Activated CD8-positive, alpha-beta memory T cell treated with anti-CD3 and anti-CD28 coated beads, Interleukin-2, amount 50 U/mL, for 1 hour (primary cell): ENCODE results near the gene BAIAP2L2.
"Not testable (repeated sequence)": the region's sequence is repeated elsewhere in the genome, so short reads cannot be mapped to it uniquely, and the experiment has no call there.

Experiments
- DNase-seq: peaks from one replicate; pipeline ENCODE4 v3.0.0-alpha.2; 2020; ENCODE audit errors: extremely low read depth

Gene BAIAP2L2

DNA sequence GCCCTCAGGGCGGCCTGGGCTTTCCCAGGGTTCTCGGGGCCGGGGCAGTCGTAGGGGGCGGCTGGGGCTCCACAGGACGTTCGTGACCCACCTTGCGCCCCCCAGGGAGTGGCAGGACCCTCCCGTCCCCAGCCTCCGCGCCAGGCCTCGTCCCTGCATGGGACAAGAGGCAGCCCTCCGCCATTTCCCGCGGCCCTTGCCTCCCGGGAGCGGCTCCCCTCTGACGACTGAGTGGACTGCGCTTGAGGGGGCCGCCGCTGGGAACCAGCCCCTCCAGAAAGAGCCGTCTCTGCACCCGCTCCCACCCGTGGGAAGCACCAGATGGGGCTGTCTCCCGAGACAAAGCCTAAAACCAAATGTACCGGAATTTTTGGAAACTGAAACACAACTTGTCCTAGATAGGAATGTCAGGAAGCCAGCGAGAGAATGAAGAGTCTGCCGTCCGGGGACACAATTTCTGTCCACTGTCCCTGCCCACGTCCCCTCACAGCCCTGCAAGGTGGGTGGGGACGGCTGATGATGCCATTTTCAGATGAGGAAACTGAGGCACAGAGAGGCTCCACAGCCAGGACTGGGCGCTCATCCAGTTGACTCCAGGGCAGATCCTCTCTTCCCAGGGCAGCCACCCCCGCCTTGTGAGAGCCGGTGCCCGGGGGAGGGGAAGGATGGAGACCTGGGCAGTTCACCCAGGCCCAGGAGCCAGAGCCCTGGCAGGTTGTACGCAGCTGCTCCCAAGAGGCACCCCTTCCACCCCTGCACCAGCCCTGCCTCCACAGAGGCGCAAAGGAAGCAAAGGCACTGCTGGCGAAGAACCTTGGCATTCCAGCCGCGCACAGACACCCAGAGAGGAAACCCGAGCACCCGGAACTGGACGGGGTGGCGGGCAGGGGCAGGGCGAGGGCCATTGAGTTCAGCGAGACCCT lies 71.3 kb downstream of the BAIAP2L2 start:
- DNase-seq: no peak

DNA sequence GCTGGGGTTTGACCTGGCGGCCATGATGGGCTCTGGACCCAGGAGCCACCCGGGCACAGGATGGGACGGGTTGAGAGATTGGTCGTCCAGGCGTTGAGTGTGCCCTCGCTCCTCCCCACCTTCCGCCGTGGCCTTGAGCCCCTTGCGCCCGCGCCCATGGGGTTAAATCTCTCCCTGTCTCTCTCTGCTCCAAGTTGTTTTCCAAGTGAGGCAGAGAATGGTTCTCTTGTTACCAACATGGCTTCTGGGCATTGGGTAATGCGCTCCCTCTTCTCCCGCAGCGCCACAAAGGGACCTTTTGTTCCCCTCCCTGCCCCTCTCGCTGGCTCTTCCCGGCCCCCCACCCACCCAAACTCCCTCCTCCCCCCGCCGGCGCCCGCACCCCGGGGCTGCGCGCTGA lies 72.1 kb downstream of the BAIAP2L2 start:
- DNase-seq: no peak

DNA sequence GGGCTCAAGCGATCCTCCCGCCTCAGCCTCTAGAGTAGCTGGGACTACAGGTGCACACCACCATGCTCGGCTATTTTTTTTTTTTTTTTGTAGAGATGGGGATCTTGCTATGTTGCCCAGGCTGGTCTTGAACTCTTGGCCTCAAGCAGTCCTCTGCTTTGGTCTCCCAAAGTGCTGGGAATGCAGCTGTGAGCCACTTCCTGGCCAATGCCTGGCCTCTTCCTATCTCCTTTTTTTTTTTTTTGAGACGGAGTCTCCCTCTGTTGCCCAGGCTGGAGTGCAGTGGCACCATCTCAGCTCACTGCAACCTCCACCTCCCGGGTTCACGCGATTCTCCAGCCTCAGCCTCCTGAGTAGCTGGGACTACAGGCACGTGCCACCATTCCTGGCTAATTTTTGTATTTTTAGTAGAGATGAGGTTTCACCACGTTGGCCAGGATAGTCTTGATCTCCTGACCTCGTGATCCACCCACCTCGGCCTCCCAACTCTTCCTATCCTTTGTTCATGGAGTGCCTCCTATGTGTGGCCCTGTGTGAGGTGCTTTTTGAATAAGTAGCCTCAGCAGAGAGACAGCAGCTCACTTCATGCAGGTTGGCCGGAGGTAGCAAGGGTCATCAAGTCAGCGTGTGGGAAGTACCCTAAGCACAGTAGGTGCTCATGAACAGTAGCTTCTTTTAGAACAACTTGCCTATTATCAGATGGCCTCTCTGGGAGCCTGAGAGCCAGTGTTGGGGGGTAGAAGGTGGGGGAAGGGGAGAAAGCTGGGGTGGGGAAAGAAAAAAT lies 72.9 kb downstream of the BAIAP2L2 start:
- not testable (repeated sequence) for DNase-seq

DNA sequence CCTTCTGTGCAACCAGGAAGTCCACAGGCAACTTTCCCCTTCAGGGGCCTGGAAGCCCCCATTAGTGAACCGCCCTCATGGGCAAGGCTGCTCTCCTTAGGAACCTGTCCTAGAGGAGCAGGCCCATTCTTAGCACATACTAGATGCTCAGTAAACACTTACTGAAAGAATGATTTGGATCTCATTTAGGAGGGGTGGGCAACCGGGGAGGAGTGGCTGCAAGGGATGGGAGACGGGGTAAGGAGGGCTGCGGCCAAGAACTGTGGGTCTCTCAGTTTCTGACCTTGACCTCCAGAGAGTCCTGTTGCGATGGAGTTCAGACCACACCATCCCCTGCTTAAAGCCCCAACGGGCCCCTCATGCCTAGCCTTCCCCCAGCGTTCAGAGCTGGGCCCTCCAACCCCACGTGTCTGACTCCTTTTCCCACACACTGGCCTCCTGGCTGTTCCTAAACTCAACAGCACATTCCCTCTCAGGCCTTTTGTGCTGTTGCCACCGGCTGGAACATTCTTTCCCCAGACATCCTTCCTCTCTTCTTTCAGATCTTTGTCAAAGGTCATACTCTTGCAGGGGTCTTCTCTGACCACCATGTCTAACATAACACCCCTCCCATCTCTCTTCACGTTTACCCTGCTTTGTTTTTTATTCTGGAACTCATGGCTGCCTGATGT lies 74.0 kb downstream of the BAIAP2L2 start:
- no peak for DNase-seq

DNA sequence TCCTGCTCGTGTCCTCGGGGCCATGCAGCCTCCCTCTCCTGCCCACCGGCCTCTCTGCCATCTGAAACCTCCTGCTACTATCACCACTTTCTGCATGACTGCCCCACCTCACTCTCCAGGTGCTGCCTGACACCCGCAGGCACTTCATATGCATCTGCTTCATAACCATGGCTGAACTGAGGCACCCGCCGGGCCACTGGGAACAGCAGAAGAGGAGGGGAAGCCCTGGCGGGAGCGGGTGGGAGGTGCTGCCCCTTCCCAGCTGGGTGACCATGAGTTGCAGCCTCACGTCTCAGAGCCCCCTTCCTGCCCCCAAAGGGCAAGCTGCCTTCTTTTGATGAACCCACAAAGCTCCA lies 75.0 kb downstream of the BAIAP2L2 start:
- no peak for DNase-seq
